ENCODE measurements around the gene MEGF11.

DNA sequence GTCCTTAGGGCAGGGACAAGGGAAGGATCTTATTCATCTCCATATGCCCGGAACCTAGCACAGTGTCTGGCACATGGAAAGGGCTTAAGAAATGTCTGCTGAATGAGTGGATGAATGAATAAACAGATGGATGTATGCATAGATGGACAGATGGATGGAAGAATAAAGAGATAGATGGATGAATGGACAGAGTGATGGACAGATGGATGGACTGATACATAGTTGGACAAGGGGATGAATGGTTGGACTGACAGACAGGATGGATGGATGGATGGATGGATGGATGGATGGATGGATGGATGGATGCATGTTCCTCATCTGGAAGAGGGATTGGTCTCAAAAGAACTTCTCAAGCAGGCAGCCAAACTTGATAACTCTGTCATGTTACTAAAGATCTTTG is 177.6 kb downstream of the MEGF11 start:
- TF ChIP-seq, protein P1, sequence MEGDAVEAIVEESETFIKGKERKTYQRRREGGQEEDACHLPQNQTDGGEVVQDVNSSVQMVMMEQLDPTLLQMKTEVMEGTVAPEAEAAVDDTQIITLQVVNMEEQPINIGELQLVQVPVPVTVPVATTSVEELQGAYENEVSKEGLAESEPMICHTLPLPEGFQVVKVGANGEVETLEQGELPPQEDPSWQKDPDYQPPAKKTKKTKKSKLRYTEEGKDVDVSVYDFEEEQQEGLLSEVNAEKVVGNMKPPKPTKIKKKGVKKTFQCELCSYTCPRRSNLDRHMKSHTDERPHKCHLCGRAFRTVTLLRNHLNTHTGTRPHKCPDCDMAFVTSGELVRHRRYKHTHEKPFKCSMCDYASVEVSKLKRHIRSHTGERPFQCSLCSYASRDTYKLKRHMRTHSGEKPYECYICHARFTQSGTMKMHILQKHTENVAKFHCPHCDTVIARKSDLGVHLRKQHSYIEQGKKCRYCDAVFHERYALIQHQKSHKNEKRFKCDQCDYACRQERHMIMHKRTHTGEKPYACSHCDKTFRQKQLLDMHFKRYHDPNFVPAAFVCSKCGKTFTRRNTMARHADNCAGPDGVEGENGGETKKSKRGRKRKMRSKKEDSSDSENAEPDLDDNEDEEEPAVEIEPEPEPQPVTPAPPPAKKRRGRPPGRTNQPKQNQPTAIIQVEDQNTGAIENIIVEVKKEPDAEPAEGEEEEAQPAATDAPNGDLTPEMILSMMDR (IDR thresholded peaks at IDR 0.05): no peak
- no peak for TF ChIP-seq MXI1 (IDR thresholded peaks at IDR 0.05; ENCODE audit: low read depth, low read length)
- no peak for TF ChIP-seq TAF1 (IDR thresholded peaks at IDR 0.05; ENCODE audit: borderline replicate concordance, low read depth, low read length)
- TF ChIP-seq, protein P2, sequence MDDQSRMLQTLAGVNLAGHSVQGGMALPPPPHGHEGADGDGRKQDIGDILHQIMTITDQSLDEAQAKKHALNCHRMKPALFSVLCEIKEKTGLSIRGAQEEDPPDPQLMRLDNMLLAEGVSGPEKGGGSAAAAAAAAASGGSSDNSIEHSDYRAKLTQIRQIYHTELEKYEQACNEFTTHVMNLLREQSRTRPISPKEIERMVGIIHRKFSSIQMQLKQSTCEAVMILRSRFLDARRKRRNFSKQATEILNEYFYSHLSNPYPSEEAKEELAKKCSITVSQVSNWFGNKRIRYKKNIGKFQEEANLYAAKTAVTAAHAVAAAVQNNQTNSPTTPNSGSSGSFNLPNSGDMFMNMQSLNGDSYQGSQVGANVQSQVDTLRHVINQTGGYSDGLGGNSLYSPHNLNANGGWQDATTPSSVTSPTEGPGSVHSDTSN (IDR thresholded peaks at IDR 0.05): no peak
- no peak for TF ChIP-seq SMC3 (IDR thresholded peaks at IDR 0.05; ENCODE audit: low read depth, low read length)
- TF ChIP-seq RAD21 (IDR thresholded peaks at IDR 0.05; ENCODE audit: low read length): no peak
- TF ChIP-seq, protein P3, sequence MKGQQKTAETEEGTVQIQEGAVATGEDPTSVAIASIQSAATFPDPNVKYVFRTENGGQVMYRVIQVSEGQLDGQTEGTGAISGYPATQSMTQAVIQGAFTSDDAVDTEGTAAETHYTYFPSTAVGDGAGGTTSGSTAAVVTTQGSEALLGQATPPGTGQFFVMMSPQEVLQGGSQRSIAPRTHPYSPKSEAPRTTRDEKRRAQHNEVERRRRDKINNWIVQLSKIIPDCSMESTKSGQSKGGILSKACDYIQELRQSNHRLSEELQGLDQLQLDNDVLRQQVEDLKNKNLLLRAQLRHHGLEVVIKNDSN (IDR thresholded peaks at IDR 0.05; ENCODE audit: borderline replicate concordance, low read depth): no peak
- TF ChIP-seq, protein P4, sequence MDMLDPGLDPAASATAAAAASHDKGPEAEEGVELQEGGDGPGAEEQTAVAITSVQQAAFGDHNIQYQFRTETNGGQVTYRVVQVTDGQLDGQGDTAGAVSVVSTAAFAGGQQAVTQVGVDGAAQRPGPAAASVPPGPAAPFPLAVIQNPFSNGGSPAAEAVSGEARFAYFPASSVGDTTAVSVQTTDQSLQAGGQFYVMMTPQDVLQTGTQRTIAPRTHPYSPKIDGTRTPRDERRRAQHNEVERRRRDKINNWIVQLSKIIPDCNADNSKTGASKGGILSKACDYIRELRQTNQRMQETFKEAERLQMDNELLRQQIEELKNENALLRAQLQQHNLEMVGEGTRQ (IDR thresholded peaks at IDR 0.05; ENCODE audit: borderline replicate concordance, low read depth, low read length): no peak
- no peak for TF ChIP-seq GABPA (IDR thresholded peaks at IDR 0.05; ENCODE audit: low read depth)
- no peak for TF ChIP-seq FOXM1 (IDR thresholded peaks at IDR 0.05; ENCODE audit: low read depth)
- no peak for TF ChIP-seq YY1 (IDR thresholded peaks at IDR 0.05; ENCODE audit: low read depth)
- TF ChIP-seq POLR2AphosphoS5 (IDR thresholded peaks at IDR 0.05; ENCODE audit: low read depth, low read length): no peak
- no peak for TF ChIP-seq SIN3A (IDR thresholded peaks at IDR 0.05; ENCODE audit: borderline replicate concordance, low read depth, low read length)
